MCF 10A (cell line): ENCODE data around the gene AKAP12. TPM values are rescaled to one million over a fixed set of nuclear protein-coding genes. Genes with fewer than 3 reads are reported as not detected.

ENCODE experiments used
- BruUV-seq: library from RNA; stranded (reverse); fragments of 400-500 nt; replicated peaks from 2 replicates; lab custom pipeline; 2021; lab: Mats Ljungman, UMichigan
- CTCF ChIA-PET: fragments of 300-600 bp; sonication (Branson Sonifier 250); formaldehyde crosslinking; extraction: SDS; loops from one replicate; lab custom pipeline; 2021; ENCODE audit warnings: antibody characterized with exemption, inconsistent platforms; lab: Yijun Ruan, JAX
- POLR2A ChIA-PET: fragments of 300-600, 350-650 bp; sonication (Branson Sonifier 250); formaldehyde crosslinking; extraction: SDS; loops from one replicate; lab custom pipeline; 2020; ENCODE audit warnings: antibody characterized with exemption, inconsistent platforms; lab: Yijun Ruan, JAX
- DNase-seq: peaks from one replicate; pipeline ENCODE4 v3.0.0-alpha.2; 2018; ENCODE audit not compliant: unreplicated experiment
- H3K27ac Mint-ChIP-seq: one replicate; pipeline ENCODE4 v1.8.0; 2022; ENCODE audit warnings: mild to moderate bottlenecking, low read depth, mixed read lengths; ENCODE audit not compliant: unreplicated experiment
- H3K27me3 Mint-ChIP-seq: one replicate; pipeline ENCODE4 v1.8.0; 2022; ENCODE audit warnings: mixed read lengths; ENCODE audit not compliant: insufficient read depth, unreplicated experiment
- H3K36me3 Mint-ChIP-seq: one replicate; pipeline ENCODE4 v1.8.0; 2022; ENCODE audit warnings: mild to moderate bottlenecking, moderate library complexity, mixed read lengths; ENCODE audit not compliant: insufficient read depth, unreplicated experiment
- H3K4me1 Mint-ChIP-seq: one replicate; pipeline ENCODE4 v1.8.0; 2022; ENCODE audit warnings: mixed read lengths; ENCODE audit not compliant: insufficient read depth, unreplicated experiment
- H3K4me3 Mint-ChIP-seq: one replicate; pipeline ENCODE4 v1.8.0; 2022; ENCODE audit warnings: mild to moderate bottlenecking, moderate library complexity, mixed read lengths; ENCODE audit not compliant: unreplicated experiment
- H3K9me3 Mint-ChIP-seq: one replicate; pipeline ENCODE4 v1.8.0; 2022; ENCODE audit warnings: mixed read lengths; ENCODE audit not compliant: unreplicated experiment
- CTCF ChIP-seq: fragments of 200-600 bp; IDR thresholded peaks from one replicate; pipeline ENCODE4 v1.8.0; 2022; ENCODE audit warnings: antibody characterized with exemption, mild to moderate bottlenecking; ENCODE audit not compliant: unreplicated experiment
- intact Hi-C: fragments of 100-400 bp; cut with micrococcal nuclease; formaldehyde crosslinking; loops from 2 replicates; pipeline ENCODE4 v1.14.1; 2022
- total RNA-seq: library from RNA; stranded (reverse); gene quantifications from 2 replicates; pipeline ENCODE4 v1.2.3, GENCODE V29; 2022

Gene AKAP12
- total RNA-seq, 1 experiment from 2014 or later = 0.63 TPM

- no peaks in the 10 kb centered on the region for H3K9me3 Mint-ChIP-seq
- BruUV-seq = no TSS peak
- H3K4me3 Mint-ChIP-seq = no peak overlapping the region
- DNase-seq = no peak
- ChIA-PET CTCF (no interaction called here), POLR2A (interaction anchor here (0.7 kb wide), 1 partner anchor 514 kb away, joined by 4 read pairs; no protein-coding TSS in a partner anchor)
- TF ChIP-seq CTCF = no peak
- H3K27ac Mint-ChIP-seq = peak overlapping the region; percentile 57
- H3K36me3 Mint-ChIP-seq = peaks cover 22% of the 10 kb centered on the region
- intact Hi-C loops = no loop called here
- H3K4me1 Mint-ChIP-seq = peaks cover 9% of the 10 kb centered on the region
- H3K27me3 Mint-ChIP-seq = no peaks in the 10 kb centered on the region
Measured at GRCh38 chr6:151372164-151372563, 132.4 kb downstream of the AKAP12 start.

- BruUV-seq = no TSS peak
- POLR2A ChIA-PET = interaction anchor here (0.6 to 4.0 kb wide), 9 partner anchors 10 to 1624 kb away, joined by 3 to 70 read pairs (median 4); partner anchors contain the start of genes RMND1 and ZBTB2
- peaks cover 16% of the 10 kb centered on the region for H3K36me3 Mint-ChIP-seq
- CTCF ChIA-PET = interaction anchor here (0.7 to 1.0 kb wide), 4 partner anchors 27 to 1580 kb away, joined by 3 to 6 read pairs (median 4); no protein-coding TSS in a partner anchor
- no peak for DNase-seq
- intact Hi-C loops = no loop called here
- no peaks in the 10 kb centered on the region for H3K27me3 Mint-ChIP-seq
- peak overlapping the region; percentile 34 for H3K4me3 Mint-ChIP-seq
- no peaks in the 10 kb centered on the region for H3K9me3 Mint-ChIP-seq
- peaks cover 9% of the 10 kb centered on the region for H3K4me1 Mint-ChIP-seq
- TF ChIP-seq CTCF = no peak
- peak overlapping the region; percentile 92 for H3K27ac Mint-ChIP-seq
Measured at GRCh38 chr6:151374036-151374683, 134.4 kb downstream of the AKAP12 start.

GRCh38 chr6:151375833-151376232 lies 136.1 kb downstream of the AKAP12 start:
- no peaks in the 10 kb centered on the region for H3K9me3 Mint-ChIP-seq
- ChIA-PET CTCF (interaction anchor here (0.6 to 0.8 kb wide), 3 partner anchors 19 to 834 kb away, joined by 3 to 4 read pairs (median 3); no protein-coding TSS in a partner anchor), POLR2A (interaction anchor here (1.0 to 4.0 kb wide), 5 partner anchors 9 to 29 kb away, joined by 3 to 70 read pairs (median 5); partner anchors contain the start of gene ZBTB2)
- H3K36me3 Mint-ChIP-seq = peaks cover 6% of the 10 kb centered on the region
- BruUV-seq = no TSS peak
- peaks cover 21% of the 10 kb centered on the region for H3K4me1 Mint-ChIP-seq
- H3K27ac Mint-ChIP-seq = peak overlapping the region; percentile 92
- H3K4me3 Mint-ChIP-seq = no peak overlapping the region
- intact Hi-C loops = no loop called here
- no peak for TF ChIP-seq CTCF
- no peaks in the 10 kb centered on the region for H3K27me3 Mint-ChIP-seq
- DNase-seq = no peak

- Mint-ChIP-seq H3K4me1 (peaks cover 25% of the 10 kb centered on the region), H3K4me3 (no peak overlapping the region), H3K27ac (peak overlapping the region; percentile 92), H3K9me3 (no peaks in the 10 kb centered on the region), H3K36me3 (peaks cover 6% of the 10 kb centered on the region), H3K27me3 (no peaks in the 10 kb centered on the region)
- TF ChIP-seq CTCF = no peak
- BruUV-seq = no TSS peak
- ChIA-PET POLR2A (interaction anchor here (0.8 to 4.0 kb wide), 3 partner anchors 13 to 69 kb away, joined by 3 to 70 read pairs (median 4); partner anchors contain the start of gene ZBTB2), CTCF (interaction anchor here (0.8 to 1.2 kb wide), 2 partner anchors 41 to 53 kb away, joined by 3 read pairs; no protein-coding TSS in a partner anchor)
- intact Hi-C loops = no loop called here
- DNase-seq = no peak
Measured at GRCh38 chr6:151376440-151376839, 136.7 kb downstream of the AKAP12 start.
